GM12878 (cell line): Measurements from ENCODE around the gene C19orf73. TPM values are rescaled to one million over a fixed set of nuclear protein-coding genes. Genes with fewer than 3 reads are reported as not detected.
"Not testable (repeated sequence)": the region's sequence is repeated elsewhere in the genome, so short reads cannot be mapped to it uniquely, and the experiment has no call there.

ENCODE experiments used
- ATAC-seq: fragments of 200-7000 bp; cut with Tn5 transposase; 3 replicates; pipeline ENCODE4 v1.9.1; 2020; ENCODE audit warnings: mild to moderate bottlenecking, moderate library complexity
- BruUV-seq: library from RNA; stranded (reverse); fragments of 400-500 nt; replicated peaks from 2 replicates; lab custom pipeline; 2021; lab: Mats Ljungman, UMichigan
- CTCF ChIA-PET: fragments of 300-600 bp; sonication (Branson Sonifier 250); formaldehyde crosslinking; extraction: SDS; loops from one replicate; lab custom pipeline; 2021; ENCODE audit warnings: inconsistent platforms; lab: Yijun Ruan, JAX
- POLR2A ChIA-PET: fragments of 350-600 bp; formaldehyde crosslinking; extraction: SDS; loops from one replicate; lab custom pipeline; 2021; ENCODE audit warnings: inconsistent platforms; lab: Charles Lee
- RAD21 ChIA-PET: fragments of 300-600 bp; sonication (Branson Sonifier 250); formaldehyde crosslinking; loops from one replicate; lab custom pipeline; 2023; ENCODE audit warnings: antibody characterized with exemption; ENCODE audit not compliant: unreplicated experiment; lab: Charles Lee
- SMC1A ChIA-PET: fragments of 300-600 bp; sonication (Branson Sonifier 250); formaldehyde crosslinking; loops from one replicate; lab custom pipeline; 2023; ENCODE audit not compliant: unreplicated experiment, uncharacterized antibody; lab: Charles Lee
- DNase-seq: peaks from one replicate; pipeline ENCODE4 v3.0.0-alpha.2; 2011; ENCODE audit warnings: low read depth, low spot score
- FAIRE-seq: peaks from 3 replicates; lab custom pipeline; 2011; peaks lifted over from hg19 to GRCh38; lab: Jason Lieb, UNC
- H2AFZ ChIP-seq: 2 replicates; pipeline ENCODE4 v1.6.0; 2011; ENCODE audit warnings: low read depth, low read length, control low read depth; ENCODE audit not compliant: control insufficient read depth
- H3K27ac ChIP-seq: 2 replicates; pipeline ENCODE4 v1.5.1; 2011; ENCODE audit warnings: control low read depth; ENCODE audit not compliant: control insufficient read depth, insufficient read depth
- H3K27me3 ChIP-seq, 2 experiments: replicated peaks in 1 of 2; 2 replicates each; pipeline versions ENCODE4 v1.6.0 to v1.6.1; 2011; ENCODE audit warnings: low read length in 1 of 2; ENCODE audit not compliant: control insufficient read depth in 2 of 2, insufficient read depth in 2 of 2
- H3K36me3 ChIP-seq, 2 experiments: 2 replicates each; pipeline ENCODE4 v1.5.1; 2011; ENCODE audit warnings: low read length in 1 of 2; ENCODE audit not compliant: control insufficient read depth in 2 of 2, insufficient read depth in 2 of 2
- H3K4me1 ChIP-seq: 2 replicates; pipeline ENCODE4 v1.6.1; 2011; ENCODE audit warnings: mild to moderate bottlenecking, low read length, moderate library complexity, mixed read lengths; ENCODE audit not compliant: control insufficient read depth, insufficient read depth
- H3K4me2 ChIP-seq: 2 replicates; pipeline ENCODE4 v1.6.0; 2011; ENCODE audit warnings: control low read depth; ENCODE audit not compliant: control insufficient read depth, insufficient read depth
- H3K4me3 ChIP-seq: fragments of 200-600 bp; sonication (generic); 2 replicates; pipeline ENCODE4 v1.5.1; 2016
- H3K79me2 ChIP-seq: 2 replicates; pipeline ENCODE4 v1.6.0; 2011; ENCODE audit warnings: low read length; ENCODE audit not compliant: control insufficient read depth, insufficient read depth
- H3K9ac ChIP-seq: 2 replicates; pipeline ENCODE4 v1.8.0; 2011; ENCODE audit warnings: low read length, control low read depth, mixed read lengths; ENCODE audit not compliant: control insufficient read depth, insufficient read depth
- H3K9me3 ChIP-seq: replicated peaks from 3 replicates; pipeline ENCODE4 v1.5.1; 2011; ENCODE audit warnings: mild to moderate bottlenecking, low read length; ENCODE audit not compliant: control insufficient read depth, insufficient read depth
- H4K20me1 ChIP-seq: 2 replicates; pipeline ENCODE4 v1.6.0; 2011; ENCODE audit not compliant: control insufficient read depth, insufficient read depth
- GATAD2B ChIP-seq: fragments of 450-650 bp; conservative IDR thresholded peaks from 2 replicates; pipeline ENCODE4 v1.6.1; 2017; ENCODE audit warnings: low read depth, mild to moderate bottlenecking, moderate library complexity
- POU2F2 ChIP-seq: IDR thresholded peaks from 3 replicates; pipeline ENCODE4 v1.6.1; 2011; ENCODE audit warnings: low read depth, mild to moderate bottlenecking, low read length, borderline replicate concordance
- RBBP5 ChIP-seq: fragments of 200-600 bp; sonication (generic); conservative IDR thresholded peaks from 2 replicates; pipeline ENCODE4 v1.6.1; 2016
- WGBS: methylation state at CpG from one replicate; pipeline ENCODE4 v1.1.6; 2016; ENCODE audit warnings: low lambda C conversion rate; ENCODE audit not compliant: insufficient replicate concordance, insufficient coverage; ENCODE audit errors: missing lambda C conversion rate; 5-methylcytosine and 5-hydroxymethylcytosine counted together
- in situ Hi-C: fragments of 300-500 bp; cut with MboI; formaldehyde crosslinking; loops from 9 replicates; pipeline ENCODE4 v1.14.3; 2018; ENCODE audit warnings: mixed read lengths
- intact Hi-C: fragments of 100-400 bp; cut with micrococcal nuclease; formaldehyde crosslinking; loops from one replicate; pipeline ENCODE4 v1.14.2; 2022; ENCODE audit not compliant: unreplicated experiment
- polyA plus RNA-seq, 11 experiments: library from polyadenylated mRNA; depleted of rRNA in 4 of 11; unstranded in 6 of 11; stranded (reverse) in 5 of 11; fragments of >200 nt; fragmentation: Nextera tagmentation in 4 of 11; fragmentation: Illumina TruSeq in 1 of 11; extraction: Ambion mirVana in 4 of 11; extraction: Trizol in 1 of 11; gene quantifications; 1 replicate in 1 of 11; 2 replicates in 10 of 11; pipeline versions ENCODE4 v1.2.1 to v1.2.3, GENCODE V29; 2011 to 2016; ENCODE audit warnings: inconsistent platforms in 2 of 11, missing spikeins in 2 of 11, low read depth in 1 of 11
- total RNA-seq, 4 experiments: library from RNA; depleted of rRNA in 3 of 4; stranded (reverse); fragments of >200 nt in 3 of 4; fragmentation: Illumina TruSeq in 1 of 4; extraction: Trizol in 1 of 4; gene quantifications; 2 replicates each; pipeline versions ENCODE4 v1.2.1 to v1.2.3, GENCODE V29; 2013 to 2021

C19orf73 gene
- total and polyA plus RNA-seq, 10 of the 15 experiments (the other 5 are each of a cell fraction or from before 2014, with no cell fraction given): 0.20 to 2.0 (median 0.80) TPM

GRCh38 chr19:49148044-49148682, 29.2 kb upstream of the C19orf73 start:
- peaks cover 6 to 22% of the 10 kb centered on the region in 2 experiments for H3K27me3 ChIP-seq

GRCh38 chr19:49146408-49146770, 27.4 kb upstream of the C19orf73 start:
- BruUV-seq, H2AFZ ChIP-seq, H3K27ac ChIP-seq, ATAC-seq, H3K9me3 ChIP-seq, H3K9ac ChIP-seq, FAIRE-seq, H4K20me1 ChIP-seq, H3K36me3 ChIP-seq, DNase-seq, H3K4me1 ChIP-seq, H3K4me2 ChIP-seq, in situ Hi-C loops, H3K4me3 ChIP-seq, H3K79me2 ChIP-seq, POLR2A ChIA-PET: not testable (repeated sequence)
- ChIA-PET SMC1A (interaction anchor here (1.0 to 1.2 kb wide), 2 partner anchors 49 to 53 kb away, joined by 3 to 5 read pairs; no protein-coding TSS in a partner anchor), RAD21 (interaction anchor here (1.2 to 3.5 kb wide), 2 partner anchors 48 to 50 kb away, joined by 3 to 13 read pairs; no protein-coding TSS in a partner anchor), CTCF (interaction anchor here (0.7 to 6.0 kb wide), 11 partner anchors 14 to 245 kb away, joined by 3 to 54 read pairs (median 3); no protein-coding TSS in a partner anchor)
- 14% methylated on average over 7 of the region's 7 CpGs for WGBS
- H3K27me3 ChIP-seq: peaks cover 6 to 20% of the 10 kb centered on the region in 2 experiments
- intact Hi-C loops: loop anchor here (1.0 to 5.0 kb wide), 2 partner anchors 48 to 61 kb away; no protein-coding TSS in a partner anchor

More at GRCh38 chr19:49148044-49148682, 29.2 kb upstream of the C19orf73 start:
- H2AFZ ChIP-seq: no peak overlapping the region
- H3K4me2 ChIP-seq: no peak overlapping the region
- 56% methylated on average over 11 of the region's 11 CpGs for WGBS
- no peak for DNase-seq
- in situ Hi-C loops: no loop called here
- no peak for ATAC-seq
- SMC1A ChIA-PET: no interaction called here
- H3K4me1 ChIP-seq: peaks cover 10% of the 10 kb centered on the region
- TF ChIP-seq POU2F2: no peak
- no peak for TF ChIP-seq GATAD2B
- no peak for TF ChIP-seq RBBP5
- POLR2A ChIA-PET: no interaction called here
- CTCF ChIA-PET: interaction anchor here (1.2 to 6.0 kb wide), 3 partner anchors 49 to 360 kb away, joined by 3 to 54 read pairs (median 9); no protein-coding TSS in a partner anchor
- H4K20me1 ChIP-seq: no peaks in the 10 kb centered on the region
- H3K36me3 ChIP-seq: no peaks in the 10 kb centered on the region
- no peak overlapping the region for H3K27ac ChIP-seq
- no peak overlapping the region for H3K4me3 ChIP-seq
- peaks cover 4% of the 10 kb centered on the region; the same call in 2 of the 3 replicates for H3K9me3 ChIP-seq
- no peak for FAIRE-seq
- RAD21 ChIA-PET: no interaction called here
- no TSS peak for BruUV-seq
- no peak overlapping the region for H3K9ac ChIP-seq
- H3K79me2 ChIP-seq: no peaks in the 10 kb centered on the region
- intact Hi-C loops: loop anchor here (5.0 kb wide), 1 partner anchor 59 kb away; no protein-coding TSS in a partner anchor
